Kidney (tissue), 14 donors: ENCODE data around the gene SOAT2. TPM values are rescaled to one million over a fixed set of nuclear protein-coding genes. Genes with fewer than 3 reads are reported as not detected.
A peak's percentile ranks its signal among the peaks of the same experiment; 100 is the strongest.

Experiments
- DNase-seq, 5 donors: peaks; one replicate each; pipeline ENCODE4 v3.0.0-alpha.2; 2013 to 2020
- FAIRE-seq: peaks from 2 replicates; lab custom pipeline; 2012; peaks lifted over from hg19 to GRCh38; lab: Jason Lieb, UNC
- H3K27ac ChIP-seq, 2 donors: one replicate each; pipeline ENCODE4 v1.7.0; 2013; ENCODE audit warnings: low read depth in 2 of 2, low read length in 2 of 2, inconsistent platforms in 1 of 2
- H3K27me3 ChIP-seq: one replicate; pipeline ENCODE4 v1.7.1; 2013; ENCODE audit warnings: low read length, inconsistent platforms; ENCODE audit not compliant: control insufficient read depth, insufficient read depth
- H3K36me3 ChIP-seq, 3 donors: one replicate each; pipeline versions ENCODE4 v1.7.0 to v1.7.1; 2013; ENCODE audit warnings: low read length in 3 of 3, control low read depth in 1 of 3, inconsistent platforms in 1 of 3; ENCODE audit not compliant: insufficient read depth in 3 of 3, control insufficient read depth in 2 of 3
- H3K4me1 ChIP-seq, 3 donors: one replicate each; pipeline versions ENCODE4 v1.7.0 to v1.7.1; 2013; ENCODE audit warnings: low read length in 3 of 3, inconsistent platforms in 1 of 3, low read depth in 1 of 3; ENCODE audit not compliant: control insufficient read depth in 2 of 3, insufficient read depth in 2 of 3
- H3K4me3 ChIP-seq, 3 donors: one replicate each; pipeline versions ENCODE4 v1.7.0 to v1.8.1; 2013; ENCODE audit warnings: low read length in 3 of 3, control low read depth in 1 of 3, inconsistent platforms in 1 of 3
- H3K9ac ChIP-seq, 3 donors: one replicate each; pipeline versions ENCODE4 v1.7.0 to v1.7.1; 2013; ENCODE audit warnings: low read length in 3 of 3, control low read depth in 1 of 3, inconsistent platforms in 1 of 3
- H3K9me3 ChIP-seq, 3 donors: one replicate each; pipeline versions ENCODE4 v1.7.0 to v1.7.1; 2013; ENCODE audit warnings: low read length in 3 of 3, control low read depth in 1 of 3, inconsistent platforms in 1 of 3; ENCODE audit not compliant: control insufficient read depth in 2 of 3, insufficient read depth in 1 of 3
- CTCF ChIP-seq: IDR thresholded peaks from 3 replicates; pipeline ENCODE4 v1.5.1; 2012; ENCODE audit warnings: mild to moderate bottlenecking, moderate library complexity, borderline replicate concordance; ENCODE audit not compliant: insufficient read depth; ENCODE audit errors: extremely low read depth
- intact Hi-C: fragments of 100-400 bp; cut with DNase I; formaldehyde crosslinking; loops from one replicate; pipeline ENCODE4 v1.11.1; 2022
- polyA plus RNA-seq: library from polyadenylated mRNA; stranded (reverse); fragments of 350-450 nt; fragmentation: Illumina TruSeq; extraction: RNeasy Lipid Tissue Mini Kit (QIAGEN cat#74804); gene quantifications from one replicate; pipeline ENCODE4 v1.2.3, GENCODE V29; 2014; ENCODE audit warnings: low read depth, low replicate concordance; ENCODE audit not compliant: insufficient read depth
- total RNA-seq: library from RNA; stranded (reverse); fragmentation: NEBNext Ultra II Directional; extraction: Animal tissue kit (Norgen Biotek cat#: 25700); gene quantifications from one replicate; pipeline ENCODE4 v1.2.1, GENCODE V29; 2021
- donor health status: control.
- donor health status: control.
- donor health status: control.
- donor health status: control.
- donor health status: control.
- donor health status: DM: yes; HTN: yes; CAD: no.
- donor health status: Normal renal cell carcinoma (clear cell type).

Gene SOAT2
- total and polyA plus RNA-seq, 2 donors from 2014 or later = 0.19 to 0.26 TPM

DNA sequence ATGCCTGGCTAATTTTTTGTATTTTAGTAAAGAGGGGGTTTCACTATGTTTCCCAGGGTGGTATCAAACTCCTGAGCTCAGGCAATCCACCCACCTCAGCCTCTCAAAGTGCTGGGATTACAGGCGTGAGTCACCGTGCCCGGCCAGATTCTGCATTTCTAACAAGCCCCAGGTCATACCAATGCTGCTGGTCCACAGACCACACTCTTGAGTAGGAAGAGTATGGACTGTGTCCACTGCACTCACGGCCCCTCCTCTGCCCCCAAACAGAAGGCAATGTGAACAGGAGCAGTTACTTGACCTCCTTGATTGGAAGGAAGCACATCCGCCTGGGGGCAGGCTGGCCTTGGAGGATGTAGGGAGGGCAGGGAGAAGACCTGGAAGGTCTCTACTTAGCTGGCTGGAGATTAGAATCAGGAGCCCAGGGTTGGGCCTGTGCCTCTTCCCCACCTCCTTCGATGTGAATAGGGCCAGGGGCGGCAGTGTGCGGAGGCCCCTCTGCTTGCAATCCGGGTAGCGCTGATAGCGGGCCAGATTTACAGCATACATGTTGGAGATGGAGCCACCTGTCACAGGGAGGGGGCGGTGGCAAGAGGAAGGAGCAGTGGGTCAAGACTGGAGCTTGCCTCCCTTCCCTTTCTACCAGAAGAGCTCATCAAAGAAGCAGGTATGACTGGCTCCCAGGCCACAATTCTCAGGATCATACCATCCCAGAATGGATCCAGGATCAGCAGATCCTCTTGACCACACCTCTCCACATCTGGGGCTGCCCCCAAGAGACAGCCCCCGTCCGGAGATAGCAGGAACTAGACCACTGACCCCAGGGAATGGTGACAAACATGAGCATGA lies 67.8 kb downstream of the SOAT2 start:
- intact Hi-C loops = no loop called here
- H3K27me3 ChIP-seq = no peaks in the 10 kb centered on the region
- no peak overlapping the region for H3K9ac ChIP-seq
- peaks cover 0 to 6% (median 2%) of the 10 kb centered on the region in 3 donors for H3K36me3 ChIP-seq
- no peak overlapping the region for H3K4me3 ChIP-seq
- DNase-seq (no peak), FAIRE-seq (no peak)
- no peaks in the 10 kb centered on the region for H3K9me3 ChIP-seq
- H3K27ac ChIP-seq = no peak overlapping the region
- peaks cover 0 to 10% (median 0%) of the 10 kb centered on the region in 3 donors for H3K4me1 ChIP-seq
- TF ChIP-seq CTCF = no peak

DNA sequence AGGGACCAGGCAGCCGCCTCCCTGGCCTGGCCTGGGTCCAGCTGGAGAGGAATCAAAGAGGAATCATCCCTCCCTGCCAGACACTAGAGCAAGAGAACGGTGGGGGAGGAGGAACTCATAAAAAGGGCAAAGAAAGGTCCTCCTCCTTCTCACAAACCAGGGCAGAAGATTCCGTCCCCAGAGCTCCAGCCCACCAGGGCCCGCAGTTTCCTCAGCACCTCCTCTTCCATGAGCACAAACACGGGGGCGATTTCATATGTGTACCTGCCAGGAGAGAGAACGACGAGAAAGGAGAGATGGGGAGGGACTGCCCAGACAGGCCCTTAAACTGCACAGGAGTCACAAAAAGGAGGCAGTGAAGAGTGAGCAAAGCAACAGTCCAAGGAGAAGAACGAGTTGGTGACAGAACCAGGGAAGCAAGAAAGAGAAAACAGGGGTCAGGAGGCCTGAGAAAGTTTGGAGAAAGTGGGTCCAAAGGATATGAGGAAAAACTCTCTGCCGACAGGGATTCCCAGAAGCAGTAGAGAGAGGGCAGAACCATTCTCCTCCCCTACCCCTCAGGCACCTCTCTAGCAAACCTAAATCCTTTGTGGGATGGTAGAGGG lies 68.5 kb downstream of the SOAT2 start:
- Histone ChIP-seq H3K27me3 (no peaks in the 10 kb centered on the region), H3K4me1 (peaks cover 0 to 10% (median 0%) of the 10 kb centered on the region in 3 donors), H3K9ac (no peak overlapping the region), H3K36me3 (peaks cover 0 to 6% (median 2%) of the 10 kb centered on the region in 3 donors), H3K4me3 (no peak overlapping the region), H3K27ac (no peak overlapping the region), H3K9me3 (no peaks in the 10 kb centered on the region)
- TF ChIP-seq CTCF = no peak
- FAIRE-seq (no peak), DNase-seq (peak in 2 of 5 donors; percentile 55 to 80)
- intact Hi-C loops = no loop called here

DNA sequence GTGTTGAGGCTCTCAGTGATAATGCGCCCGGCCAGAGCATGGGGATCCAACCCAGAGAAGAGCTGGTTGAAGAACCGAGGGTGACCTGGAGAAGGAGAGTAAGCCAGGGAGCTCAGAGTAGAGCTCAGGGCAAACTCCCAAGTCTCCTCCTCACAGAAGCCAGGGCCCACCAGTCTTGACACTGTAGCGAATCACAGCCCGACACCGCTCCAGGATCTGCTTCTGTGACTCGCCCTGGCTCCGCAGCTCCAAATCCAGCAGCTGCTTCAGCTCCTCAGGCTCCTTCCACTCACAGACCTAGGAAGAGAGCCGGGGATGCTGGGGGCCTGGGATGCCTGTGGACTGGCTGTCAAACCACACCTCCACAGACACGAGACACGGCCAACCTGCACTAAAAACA lies 69.1 kb downstream of the SOAT2 start:
- H3K36me3 ChIP-seq = peaks cover 0 to 6% (median 2%) of the 10 kb centered on the region in 3 donors
- FAIRE-seq (no peak), DNase-seq (no peak)
- H3K4me1 ChIP-seq = peaks cover 0 to 10% (median 0%) of the 10 kb centered on the region in 3 donors
- no peaks in the 10 kb centered on the region for H3K27me3 ChIP-seq
- TF ChIP-seq CTCF = no peak
- no peak overlapping the region for H3K4me3 ChIP-seq
- intact Hi-C loops = no loop called here
- no peaks in the 10 kb centered on the region for H3K9me3 ChIP-seq
- no peak overlapping the region for H3K9ac ChIP-seq
- H3K27ac ChIP-seq = no peak overlapping the region
